Left lobe of liver (tissue), 2 donors: Measurements from ENCODE around the gene ZNF516. TPM values are rescaled to one million over a fixed set of nuclear protein-coding genes. Genes with fewer than 3 reads are reported as not detected.

Experiments used
- ATAC-seq: fragments of 200-7000 bp; cut with Tn5 transposase; one replicate; pipeline ENCODE4 v1.9.1; 2020; ENCODE audit warnings: mild to moderate bottlenecking, moderate library complexity
- DNase-seq: peaks from one replicate; pipeline ENCODE4 v3.0.0-alpha.2; 2020; ENCODE audit warnings: low spot score
- total RNA-seq: library from RNA; stranded (reverse); gene quantifications from one replicate; pipeline ENCODE4 v1.2.1, GENCODE V29; 2021
- donor health status: DM: no; HTN: no; CAD: no; lungs with moderate emphysema.
- donor health status: DM: no; HTN: yes; CAD: no.

The ZNF516 gene
- total RNA-seq, 1 donor from 2014 or later: 16.2 TPM

DNA sequence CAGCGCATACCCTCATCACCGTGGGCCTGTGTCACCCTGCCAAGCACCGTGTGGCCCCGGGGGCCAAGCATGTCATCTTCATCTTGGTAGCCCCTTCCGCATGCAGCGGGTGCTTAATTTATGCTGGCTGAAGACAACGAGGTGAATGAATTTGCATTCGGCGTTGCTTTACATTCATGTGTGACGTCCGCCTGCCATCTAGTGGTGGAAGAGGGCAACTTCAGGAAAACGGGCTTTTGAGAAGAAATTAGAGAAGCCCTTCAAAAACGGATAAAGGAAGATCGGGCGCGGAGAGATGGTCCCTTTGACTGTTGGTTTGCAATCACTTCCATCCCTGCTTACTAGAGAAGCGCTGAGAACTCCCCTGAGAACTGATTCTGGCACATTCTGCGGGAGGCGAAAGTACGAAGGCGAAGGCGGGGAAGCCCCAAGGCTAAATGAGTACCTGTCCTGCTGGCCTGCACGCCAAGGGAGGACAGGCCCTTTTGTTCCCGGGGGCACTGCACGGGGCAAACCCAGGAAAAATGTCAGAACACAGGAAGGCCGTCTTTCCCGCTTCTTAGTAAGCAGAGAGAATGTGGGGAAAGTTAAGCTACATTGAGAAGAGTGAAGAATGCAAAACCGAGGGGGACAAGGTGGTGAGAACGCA is 145.9 kb downstream of the ZNF516 start:
- ATAC-seq (peak; percentile 84), DNase-seq (peak; percentile 75)

DNA sequence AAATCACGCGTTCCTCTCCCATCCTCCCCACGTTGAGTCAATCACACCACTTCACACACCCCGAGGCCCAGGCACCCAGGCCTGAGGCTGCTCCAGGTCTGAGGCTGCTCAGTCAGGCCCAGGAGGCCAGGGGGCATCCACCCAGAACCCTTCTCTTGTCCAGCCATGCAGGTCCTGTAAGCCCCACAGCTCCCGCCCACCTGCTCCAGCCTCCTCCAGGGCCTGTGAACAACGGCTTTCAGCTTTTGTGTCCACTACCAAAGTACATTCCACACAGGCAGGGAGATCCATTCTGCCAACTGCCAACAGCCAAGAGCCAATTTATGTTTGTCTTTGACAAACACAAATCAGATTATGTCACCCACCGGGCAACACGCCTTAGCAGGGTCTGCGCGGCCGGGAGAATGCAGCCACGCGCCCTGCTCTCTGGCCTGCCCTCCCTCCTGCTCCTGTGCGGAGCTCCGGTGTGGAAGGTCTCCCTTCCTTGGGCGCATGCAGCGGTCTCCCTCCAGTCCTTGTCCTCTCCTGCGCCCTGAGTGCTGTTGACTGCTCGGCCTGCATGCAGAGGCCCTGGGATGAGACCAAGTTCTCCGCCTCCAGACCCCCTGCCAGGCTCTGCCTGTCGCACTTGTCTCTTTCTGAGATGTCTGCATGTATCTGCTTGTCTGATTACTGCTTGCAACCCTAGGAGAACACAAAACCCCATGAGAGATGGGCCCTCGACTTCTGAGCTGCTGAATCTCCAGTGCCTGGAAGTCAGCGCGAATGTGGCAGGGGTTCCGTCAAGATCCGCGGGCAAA is 146.6 kb downstream of the ZNF516 start:
- peak; percentile 79 for DNase-seq
- peak; percentile 89 for ATAC-seq

DNA sequence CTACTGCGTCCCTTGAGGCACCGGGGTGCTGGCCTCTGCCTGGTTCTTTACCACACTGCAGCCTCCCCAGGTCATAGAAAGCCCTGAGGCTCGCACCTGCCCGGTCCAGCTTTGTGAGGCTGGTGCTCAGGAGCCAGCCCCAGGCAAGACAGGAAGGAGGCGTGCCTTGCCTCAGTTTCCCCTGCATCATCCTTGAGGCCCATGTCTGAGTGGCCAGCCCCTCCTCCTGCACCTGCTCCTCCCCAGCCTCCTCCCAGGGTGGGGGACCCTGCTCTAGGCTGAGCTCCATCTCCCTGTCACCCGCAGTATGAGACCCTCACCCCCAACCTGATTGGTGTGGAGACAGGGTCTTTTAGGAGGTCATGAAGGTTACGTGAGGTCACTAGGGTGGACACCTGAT is 147.7 kb downstream of the ZNF516 start:
- ATAC-seq (no peak), DNase-seq (no peak)

DNA sequence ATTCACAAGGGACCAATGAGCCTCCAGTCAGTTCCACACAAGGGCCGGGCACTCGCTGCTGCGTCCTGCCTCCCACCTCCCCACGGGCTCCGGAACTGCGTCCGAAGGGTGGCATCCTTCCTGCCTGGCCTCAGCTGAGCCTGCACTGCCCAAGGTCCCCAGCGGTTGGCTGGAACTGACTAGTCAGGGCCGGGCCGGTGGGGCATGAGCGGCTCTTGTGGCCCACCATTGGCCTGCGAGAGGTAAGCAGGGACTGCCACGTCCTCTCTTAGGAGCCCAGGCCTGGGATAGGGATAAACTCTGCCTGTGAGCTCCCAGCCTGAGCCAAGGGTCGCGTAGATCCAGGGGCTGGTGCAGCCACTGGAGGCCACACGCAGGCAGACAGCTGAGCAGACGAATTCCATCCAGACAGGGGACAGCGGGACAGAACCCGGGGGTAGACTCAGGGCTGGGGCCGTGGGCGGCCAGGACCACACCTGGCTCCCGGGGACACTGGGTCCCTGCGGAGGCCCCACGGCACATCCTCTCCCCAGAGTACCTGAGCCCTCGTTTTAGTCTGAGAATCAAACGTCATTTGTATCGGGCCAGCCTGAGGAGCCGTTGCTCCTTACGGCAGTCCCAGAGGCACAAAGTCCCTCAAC is 148.4 kb downstream of the ZNF516 start:
- no peak for DNase-seq
- ATAC-seq: no peak

DNA sequence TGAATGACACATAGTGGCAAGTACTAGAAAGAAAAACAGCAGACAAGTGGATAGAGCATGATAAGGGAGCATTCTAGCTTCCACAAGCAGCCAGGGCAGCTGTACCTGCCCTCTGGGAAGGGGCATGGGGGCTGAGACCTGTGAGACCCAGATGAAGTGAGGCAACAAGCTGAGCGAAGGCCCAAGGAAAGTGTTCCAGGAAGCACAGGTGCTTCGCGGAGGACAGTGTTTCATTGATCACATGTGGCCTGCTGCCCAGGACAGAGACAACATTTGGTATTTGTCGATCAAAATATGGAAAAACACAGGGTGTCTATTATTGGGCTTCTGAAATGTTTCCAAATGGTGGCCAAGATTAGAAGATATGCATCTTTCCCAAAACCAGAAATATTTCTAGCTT is 149.1 kb downstream of the ZNF516 start:
- ATAC-seq (no peak), DNase-seq (no peak)

DNA sequence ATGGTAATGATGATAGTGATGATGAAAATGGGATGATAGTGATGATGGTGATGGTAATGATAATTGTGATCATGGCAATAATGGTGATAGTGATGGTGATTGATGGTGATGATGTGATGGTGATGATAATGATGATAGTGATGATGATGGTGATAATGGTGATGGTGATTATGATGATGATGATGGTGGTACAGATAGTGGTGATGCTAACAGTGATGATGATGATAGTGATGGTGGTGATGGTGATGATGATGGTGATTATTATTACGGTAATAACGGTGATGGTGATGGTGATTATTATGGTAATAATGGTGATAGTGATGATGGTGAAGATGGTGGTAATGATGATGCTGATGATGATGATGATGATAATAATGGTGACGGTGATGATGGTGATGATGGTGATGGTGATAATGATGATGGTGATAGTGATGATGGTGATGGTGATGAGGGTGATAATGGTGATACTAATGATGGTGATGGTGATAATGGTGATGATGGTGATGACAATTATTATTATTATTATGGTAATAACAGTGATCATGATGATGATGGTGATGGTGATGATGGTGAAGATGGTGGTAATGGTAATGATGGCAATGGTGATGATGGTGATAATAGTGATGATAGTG is 151.0 kb downstream of the ZNF516 start:
- DNase-seq: no peak
- no peak for ATAC-seq

DNA sequence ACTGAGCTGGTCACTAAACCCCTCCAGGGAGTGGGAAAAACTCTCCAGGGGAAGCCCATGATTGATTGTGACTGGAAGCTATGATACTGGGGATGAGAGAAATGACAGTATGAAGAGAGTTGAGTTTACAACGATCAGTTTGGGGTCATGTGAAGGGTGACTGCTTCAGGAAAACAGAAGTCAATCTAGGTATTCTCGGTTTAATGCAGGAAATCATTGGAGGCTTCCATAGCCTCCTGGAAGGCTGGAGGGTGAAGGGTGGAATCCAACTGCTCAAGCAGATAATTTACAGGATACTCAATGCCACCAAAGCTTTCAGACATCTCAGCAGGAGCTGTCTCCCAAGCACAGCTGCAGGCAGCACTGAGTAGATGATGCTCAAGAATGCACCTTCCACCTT is 154.6 kb downstream of the ZNF516 start:
- DNase-seq (no peak), ATAC-seq (no peak)

DNA sequence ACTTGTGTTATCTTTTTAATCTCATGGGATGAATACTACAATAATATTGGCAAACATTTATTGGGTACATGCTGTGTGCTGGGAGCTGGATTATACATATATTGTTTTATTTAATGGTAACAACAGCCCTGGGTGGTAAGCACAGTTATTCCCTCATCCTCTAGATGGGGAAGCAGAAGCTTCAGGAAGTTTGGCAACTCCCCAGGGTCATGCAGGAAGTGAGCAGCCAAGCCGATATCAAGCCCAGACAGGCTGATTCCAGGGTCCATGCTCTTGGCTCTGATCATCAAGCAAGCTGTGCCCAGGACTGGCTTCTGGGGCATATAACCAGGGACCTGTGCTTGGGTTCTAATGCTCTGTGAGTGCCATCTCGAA is 155.8 kb downstream of the ZNF516 start:
- ATAC-seq: peak; percentile 21
- DNase-seq: no peak

DNA sequence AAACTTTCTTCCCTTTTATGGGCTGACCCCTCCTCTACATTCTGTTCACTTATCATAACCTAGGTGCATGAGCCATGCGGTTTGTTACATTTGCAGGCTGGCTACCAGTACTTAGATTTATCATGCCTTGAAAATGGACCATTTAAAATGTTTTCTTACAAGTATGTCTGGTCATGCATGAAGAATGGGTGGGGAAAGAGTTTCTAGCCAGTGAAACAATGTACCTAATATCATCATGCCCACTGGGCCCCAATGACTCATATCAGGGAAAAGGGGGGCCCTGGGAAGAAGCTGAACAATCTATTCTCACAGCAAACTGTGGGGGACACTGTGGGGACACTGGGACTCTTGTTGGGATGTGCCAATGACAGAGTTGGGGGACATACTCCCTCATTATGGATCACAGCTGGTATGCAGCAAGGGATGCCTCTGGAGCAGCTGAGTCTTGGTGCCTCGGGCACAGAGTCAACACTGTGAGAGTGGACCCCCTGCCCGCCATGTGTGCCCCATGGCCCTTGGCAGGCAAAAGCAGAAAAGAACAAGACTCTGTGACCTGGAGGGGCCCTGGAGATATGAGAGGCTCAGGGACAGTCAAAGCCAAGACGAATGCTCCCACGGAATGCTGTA is 156.3 kb downstream of the ZNF516 start:
- DNase-seq: no peak
- no peak for ATAC-seq

DNA sequence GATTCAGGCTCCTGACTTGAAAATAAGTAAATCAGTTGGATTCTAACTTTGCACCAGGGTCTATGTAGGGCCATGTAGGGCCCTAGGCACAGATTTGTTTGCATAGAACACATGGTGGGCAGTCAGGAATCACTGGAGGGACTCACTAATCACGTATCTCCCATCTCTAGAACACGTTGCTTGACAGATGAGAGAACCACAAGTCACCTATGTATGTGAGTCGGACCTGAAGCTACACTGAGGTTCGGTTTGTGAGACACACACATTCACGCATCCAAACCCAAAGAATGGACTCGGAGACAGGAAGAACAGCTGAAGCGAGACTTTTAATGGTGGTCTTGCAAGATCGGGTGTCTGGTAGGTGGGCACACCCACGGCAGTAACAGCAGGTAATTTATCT is 157.0 kb downstream of the ZNF516 start:
- DNase-seq (no peak), ATAC-seq (no peak)

DNA sequence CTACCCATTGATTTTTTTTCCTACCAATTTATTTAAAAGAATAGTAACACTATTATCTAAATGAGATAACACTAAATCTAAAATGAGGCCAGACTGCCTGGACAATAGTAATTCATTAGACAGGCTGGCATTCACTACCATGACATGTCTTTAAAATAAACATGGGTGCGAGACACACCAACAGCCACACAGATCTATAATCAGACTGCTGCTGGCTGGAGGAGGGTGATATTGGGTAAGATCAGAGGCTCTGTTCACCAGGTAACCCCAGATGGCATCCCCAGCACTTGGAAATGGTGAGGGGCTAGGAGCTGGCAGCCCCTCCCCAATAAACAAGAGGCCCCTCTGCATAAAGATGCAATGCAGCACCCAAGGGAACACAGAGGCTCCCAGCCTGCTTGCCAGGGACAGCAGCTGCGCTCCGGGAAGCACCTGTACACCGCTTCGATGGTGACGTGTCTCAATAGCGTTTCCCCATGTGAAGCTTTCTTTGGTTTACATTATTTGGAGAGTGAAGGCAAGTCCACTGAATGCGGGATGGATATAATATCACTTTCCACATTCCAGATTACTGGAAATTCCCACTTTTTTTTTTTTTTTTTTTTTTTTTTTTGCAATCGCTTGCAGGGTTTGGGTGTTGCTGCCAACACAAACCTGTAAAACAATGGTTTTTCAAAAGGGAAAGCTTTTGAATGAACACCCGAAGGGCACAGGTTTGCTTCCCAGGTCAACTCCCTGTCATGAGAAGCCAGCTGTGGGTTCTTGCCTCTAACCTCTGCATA is 159.0 kb downstream of the ZNF516 start:
- DNase-seq: no peak
- ATAC-seq: peak; percentile 17

DNA sequence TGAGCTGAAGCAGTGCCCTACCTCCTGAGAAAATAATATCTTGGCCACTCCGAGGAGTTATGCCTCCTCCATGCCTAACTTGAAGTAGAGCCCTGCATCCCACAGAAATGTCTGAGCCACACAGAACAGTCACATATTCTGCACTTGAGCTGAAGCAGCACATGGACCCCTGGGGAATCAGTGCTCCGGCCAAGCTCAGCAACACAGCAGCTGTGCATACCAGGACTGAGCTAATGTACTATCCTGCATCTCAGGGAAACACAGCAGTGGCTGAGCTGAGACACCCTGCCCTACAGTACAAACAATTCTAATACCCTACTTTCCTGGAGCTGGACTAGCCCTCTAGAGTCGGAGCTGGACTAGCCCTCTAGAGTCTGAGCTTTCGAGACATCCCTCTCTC is 166.9 kb downstream of the ZNF516 start:
- ATAC-seq: no peak
- DNase-seq: no peak

DNA sequence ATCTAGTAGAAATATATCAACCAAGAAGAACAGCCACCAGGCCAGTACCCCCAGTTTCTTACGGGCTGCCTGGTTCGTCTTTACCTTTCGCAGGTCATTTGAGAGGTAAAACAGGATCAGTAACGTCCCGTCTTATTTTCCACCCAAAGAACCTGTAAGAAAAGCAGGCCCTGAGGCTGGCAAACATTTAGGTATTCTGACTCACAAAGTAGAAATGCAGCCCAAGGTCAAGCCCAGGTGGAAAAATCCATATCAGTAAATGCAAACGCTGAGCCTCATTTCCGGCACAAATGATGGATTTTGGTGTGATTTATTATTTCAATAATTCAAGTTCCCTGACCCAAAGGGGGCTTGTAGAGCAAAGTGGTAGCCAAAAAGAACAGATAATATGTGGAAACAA is 171.2 kb downstream of the ZNF516 start:
- ATAC-seq: no peak
- DNase-seq: no peak

DNA sequence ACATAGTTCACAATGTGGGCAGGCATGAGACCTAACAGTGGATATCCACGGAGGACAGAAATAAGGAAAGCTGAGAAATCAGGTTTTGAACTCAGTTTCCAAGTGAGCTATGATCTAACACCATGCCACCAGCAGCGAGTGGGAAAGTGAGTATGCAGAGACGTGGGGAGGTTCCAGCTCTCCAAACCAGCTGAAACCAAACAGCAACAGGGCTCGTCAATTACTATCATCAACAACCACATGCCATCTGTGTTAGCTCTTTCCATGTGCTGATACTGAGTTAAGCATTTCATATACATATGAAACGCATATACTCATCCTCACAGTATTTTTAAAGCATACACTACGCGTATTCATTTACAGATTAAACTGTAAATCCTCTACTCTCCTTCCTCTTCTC is 172.4 kb downstream of the ZNF516 start:
- no peak for DNase-seq
- no peak for ATAC-seq

DNA sequence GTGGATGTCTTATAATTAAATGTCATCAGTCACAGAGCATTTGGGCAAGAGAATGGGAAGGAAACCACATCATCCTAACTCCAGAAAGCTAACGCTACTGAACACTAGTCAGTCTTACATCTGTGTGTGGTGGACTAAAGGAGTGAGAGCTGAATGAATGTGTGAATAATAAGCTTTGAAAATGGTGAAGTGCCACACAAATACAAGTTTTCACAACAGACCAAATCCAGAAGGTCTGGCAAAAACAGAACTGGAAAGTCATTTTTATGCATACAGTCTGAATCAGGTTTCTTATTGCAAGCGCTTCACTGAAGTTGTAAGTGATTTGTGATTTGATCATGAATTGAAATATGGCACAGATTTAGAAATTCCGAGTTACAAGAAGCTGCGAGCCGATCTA is 175.7 kb downstream of the ZNF516 start:
- ATAC-seq: no peak
- DNase-seq: no peak

DNA sequence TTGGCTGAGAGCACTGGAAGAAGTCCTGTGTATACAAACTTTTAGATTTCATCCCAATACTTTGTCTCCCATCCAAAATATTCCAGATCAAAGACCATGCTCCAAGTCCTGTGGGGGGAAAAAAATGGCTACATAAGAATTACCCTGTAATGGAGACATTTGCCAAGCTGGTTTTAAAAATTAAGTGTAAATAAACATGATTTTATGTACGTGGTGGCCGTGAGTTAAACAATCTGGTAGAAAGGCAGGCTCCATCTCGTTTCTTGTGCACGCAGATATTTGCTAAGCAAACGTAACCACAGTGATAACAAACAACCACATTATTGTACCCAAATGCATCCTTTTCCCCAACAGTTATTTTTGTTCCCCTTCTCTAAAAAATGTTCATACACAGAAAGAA is 176.4 kb downstream of the ZNF516 start:
- DNase-seq: no peak
- no peak for ATAC-seq

DNA sequence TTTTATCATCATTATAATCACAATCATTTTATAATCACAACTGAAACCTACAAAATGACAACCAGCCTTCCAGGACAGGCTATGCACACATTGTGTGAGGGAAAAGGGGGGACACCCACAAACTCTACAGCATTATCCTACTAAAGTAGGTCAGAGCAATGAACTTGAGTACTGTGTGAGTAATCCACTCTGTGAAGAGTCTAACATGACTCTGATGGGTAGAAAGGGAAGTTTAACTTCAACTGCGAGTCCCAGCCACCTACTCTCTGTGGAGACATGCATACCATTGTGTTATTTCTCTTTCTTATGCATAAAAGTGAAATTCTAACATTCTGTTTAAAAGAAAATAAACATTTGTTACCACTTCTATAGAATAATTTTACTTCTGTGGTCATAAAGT is 177.9 kb downstream of the ZNF516 start:
- DNase-seq: no peak
- no peak for ATAC-seq

DNA sequence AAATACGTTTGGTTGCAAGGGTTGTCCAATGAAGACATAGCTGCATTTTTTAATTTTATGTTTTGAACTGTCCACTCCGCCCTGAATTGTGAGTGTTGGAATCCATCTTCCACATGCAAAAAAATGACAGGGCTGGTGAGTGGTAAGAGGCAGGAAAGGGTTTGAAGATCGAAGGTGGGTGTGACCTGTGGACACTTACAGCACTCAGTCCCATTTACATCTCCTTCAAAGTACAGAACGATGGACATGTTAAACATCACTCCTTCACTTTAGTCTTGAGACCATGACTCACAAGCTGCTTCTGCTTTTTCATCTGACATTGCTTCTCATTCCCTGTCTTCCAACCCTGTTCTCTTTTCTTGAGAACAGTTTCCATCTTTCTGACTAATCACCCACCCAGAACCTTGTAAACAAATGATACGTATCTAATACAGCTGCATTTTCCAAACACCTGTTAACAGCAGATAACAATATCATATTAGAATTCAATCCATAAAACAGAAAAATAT is 179.3 kb downstream of the ZNF516 start:
- DNase-seq (no peak), ATAC-seq (no peak)

DNA sequence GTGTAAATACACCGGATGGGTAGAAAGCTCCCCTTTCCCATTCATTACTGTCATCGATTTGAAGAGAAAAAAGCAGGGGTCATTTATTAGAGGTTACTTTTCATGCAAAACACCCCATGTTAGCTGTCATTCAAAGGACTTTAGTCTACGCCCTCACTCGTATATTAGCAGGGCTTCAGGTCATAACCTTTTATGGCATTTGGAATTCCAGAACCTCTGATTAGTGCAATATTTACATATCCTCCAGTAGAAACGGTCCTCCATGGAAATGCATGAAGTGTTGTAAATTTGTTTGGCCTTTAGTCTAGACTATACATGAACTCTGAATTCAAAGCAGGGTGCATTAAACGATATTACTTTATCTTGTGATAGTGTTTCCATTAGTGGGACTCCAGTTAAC is 180.5 kb downstream of the ZNF516 start:
- ATAC-seq (no peak), DNase-seq (no peak)

DNA sequence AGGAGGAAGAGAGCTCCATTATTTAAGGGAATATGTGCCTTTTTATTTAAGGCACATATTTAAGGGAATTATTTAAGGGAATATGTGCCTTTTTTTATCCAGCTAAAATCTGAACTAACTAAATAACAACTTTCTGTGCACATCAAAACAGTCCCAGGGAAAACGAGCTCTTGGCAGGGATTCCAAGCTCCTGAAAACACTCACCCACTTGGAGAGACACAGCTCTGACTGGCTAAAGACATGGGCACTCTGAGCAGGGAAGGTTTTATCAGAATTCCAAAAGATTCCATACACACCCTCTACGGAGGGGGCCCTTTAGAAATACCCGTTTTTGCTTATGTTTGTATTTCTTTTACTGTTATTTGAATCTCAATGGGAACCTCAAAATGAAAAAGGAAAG is 181.0 kb downstream of the ZNF516 start:
- DNase-seq (no peak), ATAC-seq (no peak)
